Fibroblast of the aortic adventitia (primary cell): ENCODE data around the gene IKZF1. TPM values are rescaled to one million over a fixed set of nuclear protein-coding genes. Genes with fewer than 3 reads are reported as not detected.

Experiments used
- DNase-seq: peaks from one replicate; pipeline ENCODE4 v3.0.0-alpha.2; 2010; ENCODE audit warnings: low read depth
- H3K4me3 ChIP-seq: 2 replicates; pipeline ENCODE4 v1.5.1; 2011; ENCODE audit warnings: low read depth, mild to moderate bottlenecking, control low read depth, low read length, moderate library complexity
- total RNA-seq: library from RNA; depleted of rRNA; stranded (reverse); fragments of >200 nt; gene quantifications from 2 replicates; pipeline ENCODE4 v1.2.3, GENCODE V29; 2012; ENCODE audit warnings: low replicate concordance
- TF ChIP-seq, protein P1 (sequence below): IDR thresholded peaks from 2 replicates; pipeline ENCODE4 v1.5.1; 2011; ENCODE audit warnings: mild to moderate bottlenecking, low read length, control low read depth, inconsistent platforms; ENCODE audit not compliant: insufficient read depth

IKZF1 gene
- total RNA-seq, 1 donor, result not detected

GRCh38 chr7:50292763-50293162 is 11.8 kb upstream of the IKZF1 start:
- H3K4me3 ChIP-seq, result no peak overlapping the region
- TF ChIP-seq, protein P1, sequence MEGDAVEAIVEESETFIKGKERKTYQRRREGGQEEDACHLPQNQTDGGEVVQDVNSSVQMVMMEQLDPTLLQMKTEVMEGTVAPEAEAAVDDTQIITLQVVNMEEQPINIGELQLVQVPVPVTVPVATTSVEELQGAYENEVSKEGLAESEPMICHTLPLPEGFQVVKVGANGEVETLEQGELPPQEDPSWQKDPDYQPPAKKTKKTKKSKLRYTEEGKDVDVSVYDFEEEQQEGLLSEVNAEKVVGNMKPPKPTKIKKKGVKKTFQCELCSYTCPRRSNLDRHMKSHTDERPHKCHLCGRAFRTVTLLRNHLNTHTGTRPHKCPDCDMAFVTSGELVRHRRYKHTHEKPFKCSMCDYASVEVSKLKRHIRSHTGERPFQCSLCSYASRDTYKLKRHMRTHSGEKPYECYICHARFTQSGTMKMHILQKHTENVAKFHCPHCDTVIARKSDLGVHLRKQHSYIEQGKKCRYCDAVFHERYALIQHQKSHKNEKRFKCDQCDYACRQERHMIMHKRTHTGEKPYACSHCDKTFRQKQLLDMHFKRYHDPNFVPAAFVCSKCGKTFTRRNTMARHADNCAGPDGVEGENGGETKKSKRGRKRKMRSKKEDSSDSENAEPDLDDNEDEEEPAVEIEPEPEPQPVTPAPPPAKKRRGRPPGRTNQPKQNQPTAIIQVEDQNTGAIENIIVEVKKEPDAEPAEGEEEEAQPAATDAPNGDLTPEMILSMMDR, result no peak
- DNase-seq, result no peak

DNA sequence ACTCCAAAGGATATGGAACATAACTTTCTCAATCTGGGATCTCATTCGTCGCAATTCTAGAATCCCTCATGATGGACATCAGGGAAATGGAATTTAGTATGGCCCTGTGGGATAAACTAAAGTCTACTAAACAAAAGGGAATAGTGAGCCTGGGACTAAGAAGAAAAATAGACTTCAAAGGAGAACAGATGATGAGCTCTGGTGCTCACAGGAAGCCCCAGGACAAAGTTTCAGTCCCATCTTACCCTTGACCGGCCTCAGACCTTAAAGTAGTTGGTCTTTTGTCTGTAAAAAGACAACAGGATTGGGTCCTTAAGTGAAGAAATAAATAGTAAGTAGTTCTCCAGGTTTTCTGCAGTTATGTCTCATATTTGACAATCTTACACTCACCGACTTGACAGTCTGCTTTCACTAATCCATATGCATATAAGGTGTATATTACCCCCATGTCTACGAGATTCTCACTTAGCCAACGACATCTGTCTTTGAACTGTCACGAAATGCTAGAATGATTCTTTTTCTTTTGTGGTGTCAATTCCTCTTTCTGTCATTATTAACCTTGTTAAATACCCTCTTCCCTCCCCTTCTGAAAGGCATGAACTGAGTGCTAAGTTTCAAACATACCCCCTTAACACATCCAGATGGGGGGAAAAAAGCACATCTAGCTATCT is 10.9 kb upstream of the IKZF1 start:
- no peak overlapping the region for H3K4me3 ChIP-seq
- TF ChIP-seq, protein P1, result no peak
- DNase-seq, result no peak

- no peak overlapping the region for H3K4me3 ChIP-seq
- DNase-seq, result no peak
- TF ChIP-seq, protein P1, result no peak
Observed at GRCh38 chr7:50295133-50295532, 9.4 kb upstream of the IKZF1 start.

GRCh38 chr7:50296799-50297198 is 7.7 kb upstream of the IKZF1 start:
- TF ChIP-seq, protein P1, result no peak
- DNase-seq, result no peak
- no peak overlapping the region for H3K4me3 ChIP-seq

- no peak overlapping the region for H3K4me3 ChIP-seq
- no peak for DNase-seq
- TF ChIP-seq, protein P1, result no peak
Observed at GRCh38 chr7:50298811-50299562, 5.5 kb upstream of the IKZF1 start.

DNA sequence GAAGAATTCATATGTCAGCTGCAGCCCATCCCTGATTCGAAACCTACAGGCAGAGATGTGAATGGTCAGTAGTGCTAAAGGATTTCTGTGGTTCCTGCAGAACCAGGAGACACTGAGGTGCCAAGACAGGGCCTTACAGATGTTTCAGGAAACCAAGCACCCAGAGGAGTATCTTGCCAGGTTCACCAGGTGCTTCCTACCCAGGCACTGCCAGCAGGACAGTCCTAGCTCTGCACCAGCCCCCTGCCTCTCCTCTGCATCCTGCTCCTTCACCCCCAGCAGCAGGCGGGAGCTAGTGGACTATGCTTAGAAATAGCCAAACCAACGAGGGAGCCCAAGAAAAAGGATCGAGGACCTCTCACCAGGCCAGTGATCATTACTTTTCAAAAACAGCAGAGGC is 4.2 kb upstream of the IKZF1 start:
- DNase-seq, result no peak
- no peak overlapping the region for H3K4me3 ChIP-seq
- TF ChIP-seq, protein P1, result no peak
